ENCODE measurements around the gene TMEM178B.

DNA sequence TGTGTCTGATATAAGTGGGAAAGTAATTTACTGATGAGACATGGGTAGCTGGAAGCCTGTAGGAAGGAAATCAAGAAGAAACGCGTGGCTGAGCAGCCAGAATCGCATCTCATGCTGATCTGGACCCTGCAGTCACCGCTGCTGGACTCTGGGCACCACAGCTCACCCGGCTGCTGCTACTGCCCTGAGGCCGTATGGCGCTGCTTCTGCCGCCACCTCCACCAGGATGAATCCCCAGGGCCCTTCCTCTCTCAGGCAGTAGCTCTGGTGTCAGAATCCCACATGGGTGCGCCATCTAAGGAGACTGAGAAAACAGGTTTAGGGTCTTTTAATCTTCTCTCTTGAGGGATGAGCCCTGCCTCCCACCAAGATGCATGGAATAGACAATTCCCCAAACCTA is 407.1 kb downstream of the TMEM178B start:
- TF ChIP-seq, protein P1, sequence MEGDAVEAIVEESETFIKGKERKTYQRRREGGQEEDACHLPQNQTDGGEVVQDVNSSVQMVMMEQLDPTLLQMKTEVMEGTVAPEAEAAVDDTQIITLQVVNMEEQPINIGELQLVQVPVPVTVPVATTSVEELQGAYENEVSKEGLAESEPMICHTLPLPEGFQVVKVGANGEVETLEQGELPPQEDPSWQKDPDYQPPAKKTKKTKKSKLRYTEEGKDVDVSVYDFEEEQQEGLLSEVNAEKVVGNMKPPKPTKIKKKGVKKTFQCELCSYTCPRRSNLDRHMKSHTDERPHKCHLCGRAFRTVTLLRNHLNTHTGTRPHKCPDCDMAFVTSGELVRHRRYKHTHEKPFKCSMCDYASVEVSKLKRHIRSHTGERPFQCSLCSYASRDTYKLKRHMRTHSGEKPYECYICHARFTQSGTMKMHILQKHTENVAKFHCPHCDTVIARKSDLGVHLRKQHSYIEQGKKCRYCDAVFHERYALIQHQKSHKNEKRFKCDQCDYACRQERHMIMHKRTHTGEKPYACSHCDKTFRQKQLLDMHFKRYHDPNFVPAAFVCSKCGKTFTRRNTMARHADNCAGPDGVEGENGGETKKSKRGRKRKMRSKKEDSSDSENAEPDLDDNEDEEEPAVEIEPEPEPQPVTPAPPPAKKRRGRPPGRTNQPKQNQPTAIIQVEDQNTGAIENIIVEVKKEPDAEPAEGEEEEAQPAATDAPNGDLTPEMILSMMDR (IDR thresholded peaks at IDR 0.05; ENCODE audit: poor library complexity, severe bottlenecking), result no peak
- TF ChIP-seq EP300 (conservative IDR thresholded peaks at IDR 0.05; ENCODE audit: poor library complexity, severe bottlenecking), result no peak
- no peak for TF ChIP-seq MXI1 (conservative IDR thresholded peaks at IDR 0.05; ENCODE audit: poor library complexity, severe bottlenecking)
- TF ChIP-seq RAD21 (conservative IDR thresholded peaks at IDR 0.05), result no peak

Data from neural cell (in vitro differentiated cells).